Left cardiac atrium (tissue), 4 donors: Measurements from ENCODE around the gene SLF2. TPM values are rescaled to one million over a fixed set of nuclear protein-coding genes. Genes with fewer than 3 reads are reported as not detected.

ENCODE experiments used
- ATAC-seq, 2 donors: fragments of 200-7000 bp; cut with Tn5 transposase; one replicate each; pipeline ENCODE4 v1.9.1; 2020; ENCODE audit warnings: mild to moderate bottlenecking in 2 of 2, moderate library complexity in 2 of 2
- DNase-seq: peaks from one replicate; pipeline ENCODE4 v3.0.0-alpha.2; 2020
- intact Hi-C, 2 donors: fragments of 100-400 bp; cut with DNase I; formaldehyde crosslinking; loops; one replicate each; pipeline versions ENCODE4 v1.14.1 to v1.15.1; 2022 to 2023
- total RNA-seq, 2 donors: library from RNA; stranded (reverse); fragmentation: NEBNext Ultra II Directional; extraction: Animal tissue kit (Norgen Biotek cat#: 25700); gene quantifications; one replicate each; pipeline ENCODE4 v1.2.1, GENCODE V29; 2021
- donor health status: DM: no; HTN: yes; CAD: no.
- donor health status: DM: no; HTN: yes; CAD: no; lungs with severe emphysema.
- donor health status: DM: yes; HTN: yes; CAD: no.
- donor health status: Dilated cardiomyopathy.

Gene SLF2
- total RNA-seq, 2 donors from 2014 or later = 18.0 to 19.3 TPM

- DNase-seq = no peak
- no peak for ATAC-seq
- intact Hi-C loops = no loop called here
These were observed 18.0 kb upstream of the SLF2 start for GRCh38 chr10:100894589-100895294.

- intact Hi-C loops = no loop called here
- DNase-seq (no peak), ATAC-seq (no peak)
These were observed 17.4 kb upstream of the SLF2 start for GRCh38 chr10:100895346-100895745.

- ATAC-seq = no peak
- intact Hi-C loops = no loop called here
- no peak for DNase-seq
These were observed 16.9 kb upstream of the SLF2 start for GRCh38 chr10:100895896-100896295.

GRCh38 chr10:100896876-100897461 lies 15.8 kb upstream of the SLF2 start:
- intact Hi-C loops = no loop called here
- DNase-seq = no peak
- ATAC-seq = no peak

- intact Hi-C loops = no loop called here
- no peak for ATAC-seq
- no peak for DNase-seq
These were observed 14.8 kb upstream of the SLF2 start for GRCh38 chr10:100897976-100898375.

GRCh38 chr10:100899171-100899570 lies 13.6 kb upstream of the SLF2 start:
- no peak for DNase-seq
- no peak for ATAC-seq
- intact Hi-C loops = no loop called here

- no peak for ATAC-seq
- no peak for DNase-seq
These were observed 11.7 kb upstream of the SLF2 start for GRCh38 chr10:100901051-100901450.

GRCh38 chr10:100902622-100903021 lies 10.1 kb upstream of the SLF2 start:
- ATAC-seq (no peak), DNase-seq (no peak)
- intact Hi-C loops = no loop called here

More at GRCh38 chr10:100901051-100901450, 11.7 kb upstream of the SLF2 start:
- intact Hi-C loops = no loop called here

- no peak for ATAC-seq
- intact Hi-C loops = no loop called here
- DNase-seq = no peak
These were observed 7.8 kb upstream of the SLF2 start for GRCh38 chr10:100904917-100905316.

- ATAC-seq (no peak), DNase-seq (no peak)
- intact Hi-C loops = no loop called here
These were observed 5.6 kb upstream of the SLF2 start for GRCh38 chr10:100907175-100907574.

- DNase-seq (no peak), ATAC-seq (no peak)
- intact Hi-C loops = no loop called here
These were observed 4.9 kb upstream of the SLF2 start for GRCh38 chr10:100907773-100908363.

- ATAC-seq (no peak), DNase-seq (no peak)
- intact Hi-C loops = no loop called here
These were observed 4.4 kb upstream of the SLF2 start for GRCh38 chr10:100908378-100908777.

GRCh38 chr10:100909501-100910263 lies 3.1 kb upstream of the SLF2 start:
- no peak for DNase-seq
- no peak for ATAC-seq
- intact Hi-C loops = no loop called here

- intact Hi-C loops = no loop called here
- ATAC-seq (no peak), DNase-seq (no peak)
These were observed 1.3 kb upstream of the SLF2 start for GRCh38 chr10:100911472-100911871.

- ATAC-seq = peak in 1 of 2 donors; percentile 7
- intact Hi-C loops = no loop called here
These were observed 654 bp upstream of the SLF2 start for GRCh38 chr10:100912013-100912604.

GRCh38 chr10:100913470-100913865 lies 705 bp downstream of the SLF2 start:
- intact Hi-C loops = no loop called here
- DNase-seq = no peak
- no peak for ATAC-seq

More at GRCh38 chr10:100912013-100912604, 654 bp upstream of the SLF2 start:
- no peak for DNase-seq

GRCh38 chr10:100917071-100917470 lies 4.3 kb downstream of the SLF2 start:
- no peak for ATAC-seq
- intact Hi-C loops = no loop called here
- no peak for DNase-seq

- intact Hi-C loops = no loop called here
- DNase-seq (no peak), ATAC-seq (no peak)
These were observed 10.8 kb downstream of the SLF2 start for GRCh38 chr10:100923580-100923979.

- no peak for ATAC-seq
- no peak for DNase-seq
- intact Hi-C loops = no loop called here
These were observed 14.5 kb downstream of the SLF2 start for GRCh38 chr10:100927266-100927665.

- DNase-seq (no peak), ATAC-seq (no peak)
- intact Hi-C loops = no loop called here
These were observed 15.3 kb downstream of the SLF2 start for GRCh38 chr10:100928039-100928438.
